Cardiac septum (tissue), 1 donor: ENCODE measurements around the gene THRA. TPM values are rescaled to one million over a fixed set of nuclear protein-coding genes. Genes with fewer than 3 reads are reported as not detected.

ENCODE experiments used
- DNase-seq: peaks from one replicate; pipeline ENCODE4 v3.0.0-alpha.2; 2020; ENCODE audit warnings: low spot score
- intact Hi-C: fragments of 100-400 bp; cut with DNase I; formaldehyde crosslinking; loops from one replicate; pipeline ENCODE4 v1.14.0; 2022
- total RNA-seq: library from RNA; stranded (reverse); fragmentation: NEBNext Ultra II Directional; extraction: Animal tissue kit (Norgen Biotek cat#: 25700); gene quantifications from one replicate; pipeline ENCODE4 v1.2.1, GENCODE V29; 2021
- donor health status: DM: no; HTN: no; CAD: no.

The THRA gene
- total RNA-seq, 1 donor from 2014 or later, result 66.8 TPM

DNA sequence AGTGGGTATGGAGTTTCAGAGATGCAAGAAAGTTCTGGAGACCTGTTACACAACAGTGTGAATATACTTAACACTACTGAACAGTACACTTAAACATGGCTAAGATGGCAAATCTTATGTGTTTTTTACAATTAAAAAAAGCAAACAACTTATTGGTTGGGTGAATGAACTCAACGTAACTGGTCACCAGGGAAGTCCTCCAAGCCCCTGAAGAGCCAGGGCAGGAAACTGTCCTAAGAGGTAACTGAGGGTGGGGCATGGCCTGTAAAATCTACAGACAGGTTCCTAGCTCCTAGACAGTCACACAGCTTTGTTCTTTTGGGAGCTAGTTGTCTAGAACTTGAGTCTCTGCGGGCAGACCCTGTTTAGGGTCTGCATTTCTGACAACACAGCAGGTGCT, 37.2 kb upstream of the THRA start:
- DNase-seq, result no peak
- intact Hi-C loops, result no loop called here

DNA sequence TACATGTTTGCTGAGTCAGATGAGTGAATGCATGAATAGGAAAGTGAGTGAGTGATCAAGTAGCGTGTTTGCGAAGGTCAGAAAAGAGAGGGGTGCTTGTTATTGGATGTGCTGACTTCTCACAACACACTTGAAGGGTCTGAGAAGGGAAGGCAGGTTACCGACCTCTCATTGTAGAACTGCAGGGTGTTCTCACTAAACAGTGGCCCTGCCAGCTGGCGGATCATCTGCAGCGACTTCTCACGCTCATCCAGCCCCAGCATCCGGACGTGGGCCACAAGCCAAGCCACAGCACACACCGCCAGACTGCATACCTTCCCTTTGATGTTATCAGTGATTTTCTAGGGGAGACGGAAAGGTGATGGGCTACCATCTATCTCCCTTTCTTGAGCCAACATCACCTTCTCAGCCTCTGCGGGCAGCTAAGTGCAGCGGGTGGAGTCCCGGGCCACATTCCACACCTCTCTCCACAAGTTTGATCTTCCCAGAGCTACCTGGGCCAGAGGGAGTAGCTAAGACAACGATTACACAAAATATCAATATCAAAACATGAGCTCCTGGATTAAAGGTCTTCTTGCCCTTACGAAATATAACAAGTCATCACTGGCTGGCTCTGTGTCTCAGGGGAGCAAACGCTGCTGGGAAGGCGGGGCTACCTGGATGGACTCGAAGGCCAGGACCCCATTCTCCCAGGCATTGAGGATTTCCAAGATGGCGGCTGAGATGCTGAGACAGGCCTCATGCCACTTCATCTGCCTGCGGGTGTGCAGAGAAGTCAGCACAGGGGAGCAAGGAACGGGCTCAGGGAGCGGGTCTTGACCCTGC, 36.6 kb upstream of the THRA start:
- DNase-seq, result no peak
- intact Hi-C loops, result loop anchor here (2.0 kb wide), 1 partner anchor 13 kb away; no protein-coding TSS in a partner anchor

DNA sequence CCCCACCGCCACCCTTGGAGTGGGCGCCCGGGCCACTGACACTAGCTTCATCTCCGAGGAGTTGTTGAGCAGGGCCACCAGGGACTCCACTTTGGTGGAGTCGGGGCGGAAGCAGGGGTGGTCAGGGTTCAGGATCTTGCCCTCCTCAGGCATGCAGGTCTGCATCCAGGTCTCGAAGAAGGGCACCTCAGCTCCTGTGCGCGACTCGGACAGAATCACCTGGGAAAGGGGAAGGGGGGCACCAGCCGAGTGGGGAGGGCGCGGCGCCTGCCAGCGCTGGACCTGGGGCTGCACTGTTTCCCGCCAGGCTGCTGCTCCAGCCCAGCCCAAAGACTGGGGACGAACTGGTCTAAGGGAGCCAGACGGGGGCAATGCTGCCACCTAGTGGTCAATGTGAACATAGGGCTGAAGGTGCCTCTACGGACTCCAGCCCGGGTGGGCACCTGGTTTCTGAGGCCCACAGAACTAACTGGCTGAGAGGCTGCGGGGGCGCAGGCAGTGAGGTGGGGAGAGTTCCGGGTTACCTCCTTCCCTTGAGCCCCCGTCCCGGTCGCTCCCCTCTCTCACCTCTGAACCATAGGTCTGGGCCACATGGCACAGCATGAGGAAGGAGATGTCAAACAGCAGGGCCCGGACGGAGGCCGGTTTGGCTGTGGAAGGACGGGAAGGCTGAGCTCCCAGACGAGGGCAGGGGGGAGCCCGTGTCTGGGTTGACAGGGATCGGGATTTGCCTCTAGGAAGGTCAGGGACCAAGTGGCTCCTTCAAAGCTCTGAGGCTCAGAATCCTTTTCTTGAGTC, 35.8 kb upstream of the THRA start:
- intact Hi-C loops, result loop anchor here (2.0 kb wide), 1 partner anchor 14 kb away; no protein-coding TSS in a partner anchor
- DNase-seq, result peak; percentile 91

DNA sequence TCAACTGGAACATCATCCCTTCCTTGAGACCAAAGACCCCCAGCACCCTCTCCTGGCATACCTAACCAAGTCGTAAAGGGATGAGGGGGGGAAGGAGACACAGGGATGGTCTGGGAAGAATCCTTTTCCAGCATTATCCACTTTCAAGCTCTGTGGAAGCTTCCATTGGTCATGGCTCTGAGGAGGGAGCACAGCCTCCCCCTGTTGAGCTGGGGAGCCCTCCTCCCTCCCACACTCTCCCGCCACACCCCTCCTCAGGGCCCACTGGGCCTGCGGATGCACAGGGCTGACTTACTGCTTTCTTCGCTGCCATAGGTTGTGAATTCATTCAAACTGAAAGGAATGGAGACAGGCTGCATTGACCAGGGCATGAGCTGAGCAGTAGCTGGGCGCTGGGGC, 35.2 kb upstream of the THRA start:
- DNase-seq, result no peak
- intact Hi-C loops, result loop anchor here (2.0 kb wide), 1 partner anchor 15 kb away; no protein-coding TSS in a partner anchor

DNA sequence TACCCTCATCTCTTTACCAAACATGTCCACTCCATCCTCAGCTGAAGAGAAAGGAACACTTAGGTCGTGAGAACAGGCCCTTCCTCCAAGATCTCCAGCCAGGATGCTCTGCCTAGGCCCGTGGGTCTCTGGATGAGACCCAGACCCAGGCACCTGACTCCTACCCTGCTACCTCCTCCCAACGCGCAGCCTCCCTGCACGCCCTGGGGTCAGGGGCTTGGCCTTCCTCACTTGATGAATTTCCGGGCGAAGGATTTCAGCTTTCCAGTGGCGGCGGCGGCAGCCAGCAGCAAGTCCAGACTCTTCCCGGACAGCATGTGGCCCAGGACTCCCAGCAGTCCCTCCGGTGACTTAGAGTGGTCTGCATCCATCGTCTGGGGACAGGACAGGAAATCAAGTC, 34.2 kb upstream of the THRA start:
- DNase-seq, result no peak
- intact Hi-C loops, result no loop called here

DNA sequence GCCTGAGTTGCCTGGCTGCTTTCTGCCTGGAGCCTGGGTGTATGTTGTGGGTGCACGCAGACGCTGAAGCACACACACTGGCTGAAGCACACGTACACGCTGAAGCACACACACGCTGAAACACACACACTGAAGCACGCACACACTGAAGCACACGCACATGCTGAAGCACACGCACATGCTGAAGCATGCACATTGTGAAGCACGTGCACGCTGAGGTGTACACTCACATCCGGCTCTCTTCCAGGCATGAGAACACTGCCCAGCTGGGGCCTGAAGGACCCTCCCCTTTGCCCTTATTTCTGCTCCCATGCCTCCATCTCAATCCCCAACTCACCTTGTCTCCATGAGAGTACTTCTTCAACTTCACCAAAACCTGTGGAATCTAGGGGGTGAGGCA, 31.1 kb upstream of the THRA start:
- DNase-seq, result no peak
- intact Hi-C loops, result loop anchor here (10.0 kb wide), 1 partner anchor 53 kb away; no protein-coding TSS in a partner anchor

DNA sequence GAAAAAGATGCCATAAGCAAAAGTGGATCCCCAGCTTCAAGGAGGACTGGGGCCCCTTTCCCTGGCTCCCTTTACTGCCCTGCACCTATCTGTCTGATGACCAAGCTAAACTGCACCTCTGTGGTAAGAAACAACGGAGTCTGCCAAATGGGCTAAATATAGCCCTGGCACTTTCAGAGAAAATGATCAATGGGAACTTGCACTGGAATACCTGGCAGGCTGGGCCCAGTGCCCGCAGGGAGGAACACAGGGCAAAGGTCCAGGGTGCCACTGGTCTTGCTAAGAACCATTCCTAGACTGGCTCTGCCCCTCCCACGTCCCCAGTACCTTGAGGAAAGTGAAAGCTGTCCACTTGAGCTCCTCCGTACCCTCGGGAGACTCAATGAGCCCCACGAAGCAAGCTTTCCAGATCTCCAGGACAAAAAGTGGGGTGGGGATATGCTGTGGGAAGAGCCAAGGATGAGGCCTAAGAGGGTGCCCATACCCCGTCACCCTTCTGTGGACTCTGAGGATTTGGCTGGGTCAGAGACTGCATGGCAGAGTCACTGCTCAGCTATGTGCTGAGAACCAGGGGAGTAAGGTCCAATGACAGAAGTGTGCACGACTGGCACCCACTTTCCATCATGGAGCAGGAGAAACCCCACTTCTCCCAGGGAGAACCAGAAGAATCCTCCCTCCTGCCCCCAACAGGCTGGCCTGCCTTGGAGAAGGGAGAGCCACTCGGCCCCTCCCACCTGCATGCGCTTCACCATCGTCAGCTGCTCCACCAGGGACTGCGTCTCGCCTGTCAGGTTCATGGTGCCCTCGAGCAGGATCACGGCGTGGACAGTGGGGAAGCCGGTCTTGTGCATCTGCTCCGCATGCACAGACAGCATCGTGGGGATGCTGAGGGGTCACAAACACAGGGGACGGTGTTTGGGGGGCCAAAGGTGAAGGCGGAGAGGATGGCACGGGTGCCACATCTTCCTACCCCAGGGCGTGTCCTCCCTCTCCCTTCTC, 30.1 kb upstream of the THRA start:
- intact Hi-C loops, result loop anchor here (10.0 kb wide), 1 partner anchor 52 kb away; no protein-coding TSS in a partner anchor
- no peak for DNase-seq

DNA sequence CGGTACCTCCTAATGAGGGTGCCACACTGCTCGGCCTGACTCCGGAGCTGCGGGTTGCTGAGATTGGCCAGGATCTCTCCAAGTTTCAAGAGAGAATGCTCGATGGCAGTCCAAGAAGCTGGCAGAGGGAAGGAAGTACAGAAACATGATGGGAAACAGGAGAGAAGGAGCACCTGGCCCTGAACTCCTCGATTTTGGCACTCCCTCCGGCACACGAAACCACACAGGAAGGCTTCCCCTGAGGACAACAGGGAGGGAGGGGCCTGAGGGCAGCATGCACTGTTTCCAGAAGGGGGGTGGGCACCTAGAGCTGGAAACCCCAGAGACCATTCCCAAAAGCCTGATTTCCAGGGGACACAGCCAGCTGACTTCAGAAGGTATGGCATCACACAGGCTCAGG, 29.4 kb upstream of the THRA start:
- intact Hi-C loops, result loop anchor here (10.0 kb wide), 1 partner anchor 51 kb away; no protein-coding TSS in a partner anchor
- no peak for DNase-seq

DNA sequence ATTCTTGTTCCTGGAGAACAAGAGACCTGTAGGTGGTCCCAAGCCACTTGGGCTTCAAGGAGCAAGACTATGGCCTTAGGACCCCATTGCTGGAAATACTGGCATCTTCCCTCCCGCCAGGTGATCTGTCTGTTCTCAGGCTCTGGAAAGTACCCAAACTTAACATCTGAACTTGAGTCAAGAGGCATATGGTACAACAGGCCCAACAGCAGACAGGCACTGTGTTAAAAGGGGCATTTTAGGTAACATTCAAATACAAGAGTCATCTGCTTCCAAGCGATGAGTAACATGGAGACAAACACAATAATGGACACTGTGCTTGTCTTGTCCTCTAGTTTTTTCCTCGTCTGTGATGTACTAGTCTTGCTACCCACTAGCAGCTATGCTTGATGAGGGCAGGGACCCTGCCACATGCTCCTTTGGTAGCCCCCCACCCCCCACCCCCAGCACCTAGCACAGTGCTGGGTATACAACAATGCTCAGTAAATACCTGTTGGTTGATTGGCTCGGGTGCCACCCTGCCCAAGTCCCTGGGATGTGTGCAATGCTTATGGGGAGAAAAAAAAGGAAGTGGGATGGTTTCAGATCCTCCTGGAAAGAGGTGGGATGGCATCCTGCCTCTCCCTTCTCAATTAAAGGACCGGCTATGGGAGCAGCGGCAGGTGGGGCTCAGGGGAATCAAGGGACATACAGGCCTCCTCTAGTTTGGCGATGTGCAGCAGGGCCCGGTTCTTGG, 28.2 kb upstream of the THRA start:
- intact Hi-C loops, result loop anchor here (5.0 to 10.0 kb wide), 2 partner anchors 50 to 78 kb away; no protein-coding TSS in a partner anchor
- no peak for DNase-seq

DNA sequence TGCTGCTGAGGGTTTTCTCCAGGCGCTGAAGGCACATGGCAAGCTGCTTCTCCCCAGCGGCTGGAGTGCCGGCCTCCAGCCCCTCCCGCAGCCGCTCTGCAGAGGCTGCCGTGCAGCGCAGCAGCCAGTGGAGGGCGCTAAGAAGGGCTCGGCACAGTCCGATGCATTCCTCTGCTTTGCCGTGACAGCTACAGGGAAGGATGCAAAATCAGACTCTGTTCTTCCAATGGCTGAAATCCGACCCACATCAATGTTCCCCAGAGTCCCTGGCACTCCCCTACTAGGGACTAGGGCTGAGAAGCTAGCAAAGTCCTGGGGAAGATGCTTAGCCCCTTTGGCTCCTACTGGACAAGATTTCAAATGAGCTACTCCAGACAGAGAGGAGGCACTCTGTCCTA, 27.6 kb upstream of the THRA start:
- intact Hi-C loops, result loop anchor here (5.0 to 10.0 kb wide), 2 partner anchors 50 to 77 kb away; no protein-coding TSS in a partner anchor
- DNase-seq, result no peak

DNA sequence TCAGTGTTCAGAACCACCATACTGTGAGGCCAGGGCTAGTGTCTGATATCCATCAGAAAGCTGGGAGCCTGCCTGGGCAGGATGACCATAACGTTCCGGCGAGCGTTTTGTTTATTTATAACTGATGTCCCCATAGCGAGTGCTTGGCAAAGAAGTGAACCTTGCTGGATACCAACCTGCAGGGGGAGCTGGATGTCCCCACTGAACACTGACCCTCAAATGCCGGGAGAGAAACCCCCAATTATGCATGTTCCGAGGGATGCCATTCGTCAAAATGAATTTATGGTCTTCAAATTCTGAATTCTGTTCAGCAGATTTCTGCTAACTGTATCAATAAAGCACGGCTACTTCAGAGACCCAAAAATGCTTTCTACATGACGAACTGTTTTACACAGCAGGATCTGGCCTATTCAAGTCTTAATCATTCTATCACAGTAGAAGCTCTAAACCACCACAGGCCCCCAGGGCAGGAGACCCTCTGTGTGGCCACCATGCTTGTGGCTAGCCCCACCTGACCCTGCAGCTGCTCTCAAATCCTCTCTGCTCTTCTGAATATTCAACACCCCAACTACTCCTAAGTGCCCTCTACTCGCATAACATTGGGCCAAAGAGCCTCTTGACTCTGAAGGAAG, 23.8 kb upstream of the THRA start:
- intact Hi-C loops, result loop anchor here (5.0 to 10.0 kb wide), 2 partner anchors 46 to 73 kb away; no protein-coding TSS in a partner anchor

DNA sequence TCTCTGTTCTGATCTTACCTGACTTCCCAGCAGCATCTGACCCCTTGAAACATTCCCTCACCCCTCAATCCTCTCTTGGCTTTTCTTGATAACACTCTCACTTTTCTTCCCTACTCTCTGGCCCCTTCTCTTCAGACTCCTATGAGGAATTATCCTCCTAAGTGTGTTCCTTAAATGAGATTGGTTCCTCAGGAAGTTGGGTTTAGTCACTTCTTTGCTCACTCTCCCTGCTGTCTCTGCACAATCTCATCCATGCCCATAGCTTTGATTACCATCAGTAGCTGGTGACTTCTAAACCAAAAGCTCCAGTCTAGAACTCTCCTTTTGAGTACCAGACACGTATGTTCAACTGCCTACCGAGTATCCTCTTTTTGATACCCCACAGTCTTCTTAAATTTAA, 21.6 kb upstream of the THRA start:
- no peak for DNase-seq
- intact Hi-C loops, result no loop called here

More for the DNA sequence above, 23.8 kb upstream of the THRA start:
- DNase-seq, result no peak

DNA sequence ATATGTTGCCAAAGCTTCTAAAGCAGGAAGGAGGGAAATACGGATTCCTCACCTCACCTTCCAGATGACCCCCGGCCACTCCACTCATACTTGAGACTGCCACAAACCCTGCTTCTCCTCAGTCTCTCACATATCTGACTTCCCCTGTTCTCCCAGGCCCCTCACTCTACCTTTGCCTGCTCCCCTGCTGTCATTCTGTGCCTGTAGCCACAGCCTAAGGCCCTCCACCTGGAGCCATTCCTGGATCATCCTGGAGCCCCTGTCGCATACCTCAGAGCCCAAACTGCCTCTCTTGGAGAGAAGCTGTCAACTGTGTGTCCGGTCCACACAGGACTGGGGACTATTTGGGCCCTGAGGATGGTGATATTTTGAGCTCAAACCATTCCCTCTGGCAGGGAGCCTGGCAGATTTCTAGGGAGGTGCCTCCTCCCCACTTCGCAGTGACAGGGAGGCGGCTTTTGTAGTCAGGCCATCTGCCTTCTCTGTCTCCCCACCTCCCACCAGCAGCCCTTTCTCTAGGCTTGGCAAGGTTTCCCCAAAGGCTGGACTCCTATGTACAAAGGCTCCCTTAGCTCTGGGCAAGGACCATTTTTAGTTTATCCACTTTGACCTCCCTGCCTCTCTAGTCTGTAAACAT, 6.3 kb upstream of the THRA start:
- DNase-seq, result no peak
- intact Hi-C loops, result no loop called here

DNA sequence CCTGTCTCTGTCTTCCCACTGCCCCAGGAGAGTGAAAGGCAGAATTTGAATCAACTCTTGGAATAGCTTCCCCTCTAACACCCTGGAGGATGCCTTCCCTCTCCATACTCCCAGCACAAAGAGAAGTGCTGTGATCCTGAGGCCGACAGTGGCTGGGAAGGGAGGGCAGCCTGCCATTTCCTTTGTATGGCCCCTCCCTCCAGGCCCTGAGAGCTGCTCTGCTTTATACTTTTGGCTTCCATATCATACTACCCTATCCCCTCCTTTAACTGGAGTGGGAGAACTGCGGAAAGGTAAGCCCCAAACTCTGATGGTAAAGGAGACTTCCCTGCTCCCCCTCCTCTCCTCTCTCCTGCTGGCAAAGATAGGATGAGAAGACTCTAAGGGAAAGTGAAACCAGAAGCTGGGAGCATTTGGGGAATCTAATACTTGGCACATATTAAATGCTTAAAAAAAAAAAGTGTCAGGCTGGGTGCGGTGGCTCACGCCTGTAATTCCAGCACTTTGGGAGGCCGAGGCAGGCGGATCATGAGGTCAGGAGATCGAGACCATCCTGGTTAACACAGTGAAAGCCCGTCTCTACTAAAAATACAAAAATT, 4.5 kb upstream of the THRA start:
- no peak for DNase-seq
- intact Hi-C loops, result no loop called here

DNA sequence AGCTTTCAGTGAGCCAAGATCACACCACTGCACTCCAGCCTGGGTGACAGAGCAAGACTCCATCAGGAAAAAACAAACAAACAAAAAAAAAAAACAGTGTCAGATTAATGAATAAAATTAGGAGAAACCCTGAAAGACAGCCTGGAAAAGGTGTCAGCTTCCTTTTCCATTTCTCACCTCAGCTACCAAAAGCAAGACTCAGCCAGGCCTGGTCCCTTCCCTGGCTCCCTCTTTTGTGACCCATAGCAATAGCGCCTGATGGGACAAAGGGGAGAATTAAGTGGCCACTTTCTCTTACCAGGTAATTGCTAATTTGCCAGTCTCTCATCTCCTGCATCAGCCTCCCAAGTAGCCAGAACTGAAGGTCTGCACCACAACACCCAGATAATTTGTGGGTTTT, 3.9 kb upstream of the THRA start:
- intact Hi-C loops, result no loop called here
- DNase-seq, result no peak

DNA sequence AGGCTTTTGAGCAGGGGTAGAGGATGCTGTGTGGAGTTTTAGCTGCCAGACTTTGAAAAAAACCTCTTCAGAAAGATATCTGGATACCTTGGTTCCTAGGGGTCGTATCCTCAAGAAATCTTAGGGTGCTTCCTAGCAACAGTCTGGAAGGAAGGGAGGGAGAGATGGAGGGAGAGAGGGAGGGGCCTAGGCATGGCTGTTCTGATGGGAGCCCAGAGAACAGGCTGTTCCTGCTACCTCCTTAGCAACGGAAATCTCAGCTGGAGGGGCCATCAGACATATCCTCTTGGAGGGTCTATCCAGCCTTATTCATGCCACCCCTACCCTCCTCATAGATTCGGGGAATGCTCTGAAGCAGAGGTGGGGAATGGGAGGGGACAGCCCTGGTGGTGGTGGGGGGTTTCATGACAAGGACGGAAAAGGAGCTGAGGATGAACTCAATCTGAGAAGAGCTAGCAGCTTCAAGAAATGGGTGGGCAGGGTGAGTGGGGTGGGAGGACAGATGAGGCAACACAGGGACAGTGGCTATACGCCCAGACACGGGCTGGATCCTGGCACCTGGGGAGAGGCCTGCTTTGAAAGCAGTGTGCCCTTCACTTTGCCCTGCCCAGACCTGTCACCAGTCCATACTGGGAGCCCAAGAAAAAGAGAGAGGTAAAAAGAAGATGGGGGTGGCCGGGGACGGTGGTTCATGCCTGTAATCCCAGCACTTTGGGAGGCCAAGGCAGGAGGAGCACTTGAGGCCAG, 2.9 kb upstream of the THRA start:
- no peak for DNase-seq
- intact Hi-C loops, result no loop called here
